SU-DHL-6 (cell line): Measurements from ENCODE around the gene RC3H1.

ENCODE experiments used
- EZH2phosphoT487 ChIP-seq: fragments of 200-600 bp; sonication (generic), shearing (Covaris generic); conservative IDR thresholded peaks from 2 replicates; pipeline ENCODE4 v1.6.1; 2018; ENCODE audit warnings: mild to moderate bottlenecking, antibody characterized with exemption, low read length, moderate library complexity, mixed read lengths
- TF ChIP-seq, protein P1 (sequence below): fragments of 200-600 bp; sonication (generic); IDR thresholded peaks from one replicate; pipeline ENCODE4 v1.5.1; 2017; ENCODE audit warnings: antibody characterized with exemption, mild to moderate bottlenecking, low read length, moderate library complexity; ENCODE audit not compliant: insufficient read depth, poor library complexity, severe bottlenecking

GRCh38 chr1:174028495-174028894 lies 6.3 kb upstream of the RC3H1 start:
- TF ChIP-seq, protein P1, sequence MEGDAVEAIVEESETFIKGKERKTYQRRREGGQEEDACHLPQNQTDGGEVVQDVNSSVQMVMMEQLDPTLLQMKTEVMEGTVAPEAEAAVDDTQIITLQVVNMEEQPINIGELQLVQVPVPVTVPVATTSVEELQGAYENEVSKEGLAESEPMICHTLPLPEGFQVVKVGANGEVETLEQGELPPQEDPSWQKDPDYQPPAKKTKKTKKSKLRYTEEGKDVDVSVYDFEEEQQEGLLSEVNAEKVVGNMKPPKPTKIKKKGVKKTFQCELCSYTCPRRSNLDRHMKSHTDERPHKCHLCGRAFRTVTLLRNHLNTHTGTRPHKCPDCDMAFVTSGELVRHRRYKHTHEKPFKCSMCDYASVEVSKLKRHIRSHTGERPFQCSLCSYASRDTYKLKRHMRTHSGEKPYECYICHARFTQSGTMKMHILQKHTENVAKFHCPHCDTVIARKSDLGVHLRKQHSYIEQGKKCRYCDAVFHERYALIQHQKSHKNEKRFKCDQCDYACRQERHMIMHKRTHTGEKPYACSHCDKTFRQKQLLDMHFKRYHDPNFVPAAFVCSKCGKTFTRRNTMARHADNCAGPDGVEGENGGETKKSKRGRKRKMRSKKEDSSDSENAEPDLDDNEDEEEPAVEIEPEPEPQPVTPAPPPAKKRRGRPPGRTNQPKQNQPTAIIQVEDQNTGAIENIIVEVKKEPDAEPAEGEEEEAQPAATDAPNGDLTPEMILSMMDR = no peak
- TF ChIP-seq EZH2phosphoT487 = no peak
